SKM-1 treated with dmso at 0.1 percent for 144 hours (cell line): ENCODE results near the gene MRPS18A.

Experiments
- DNase-seq: peaks from one replicate; lab custom pipeline; 2025; ENCODE audit not compliant: unreplicated experiment; lab: John Stamatoyannopoulos, UW

MRPS18A gene

GRCh38 chr6:43699564-43700186, 12.1 kb upstream of the MRPS18A start:
- no peak for DNase-seq

- DNase-seq, result no peak
These were observed 11.2 kb upstream of the MRPS18A start for GRCh38 chr6:43698584-43699349.

- DNase-seq, result no peak
These were observed 9.8 kb upstream of the MRPS18A start for GRCh38 chr6:43697421-43697820.

- DNase-seq, result no peak
These were observed 8.3 kb upstream of the MRPS18A start for GRCh38 chr6:43695967-43696291.

- DNase-seq, result no peak
These were observed 7.8 kb upstream of the MRPS18A start for GRCh38 chr6:43695215-43695966.

GRCh38 chr6:43689421-43689820, 1.8 kb upstream of the MRPS18A start:
- DNase-seq, result no peak

- DNase-seq, result no peak
These were observed 533 bp downstream of the MRPS18A start for GRCh38 chr6:43687079-43687436.

GRCh38 chr6:43683708-43684455, 3.7 kb downstream of the MRPS18A start:
- peak; percentile 10 for DNase-seq

GRCh38 chr6:43682724-43683429, 4.7 kb downstream of the MRPS18A start:
- no peak for DNase-seq

- no peak for DNase-seq
These were observed 6.3 kb downstream of the MRPS18A start for GRCh38 chr6:43681303-43681702.

- DNase-seq, result no peak
These were observed 7.0 kb downstream of the MRPS18A start for GRCh38 chr6:43680308-43681200.

- DNase-seq, result no peak
These were observed 8.5 kb downstream of the MRPS18A start for GRCh38 chr6:43679057-43679456.

GRCh38 chr6:43678341-43678740, 9.2 kb downstream of the MRPS18A start:
- no peak for DNase-seq

GRCh38 chr6:43677759-43678158, 9.8 kb downstream of the MRPS18A start:
- no peak for DNase-seq

GRCh38 chr6:43676962-43677606, 10.5 kb downstream of the MRPS18A start:
- no peak for DNase-seq

- no peak for DNase-seq
These were observed 12.7 kb downstream of the MRPS18A start for GRCh38 chr6:43674921-43675320.

GRCh38 chr6:43674291-43674690, 13.3 kb downstream of the MRPS18A start:
- no peak for DNase-seq

- no peak for DNase-seq
These were observed 14.0 kb downstream of the MRPS18A start for GRCh38 chr6:43673444-43674084.
